PC-9 (cell line): Measurements from ENCODE around the gene SPPL2A. TPM values are rescaled to one million over a fixed set of nuclear protein-coding genes. Genes with fewer than 3 reads are reported as not detected.

Source experiments
- BruUV-seq: library from RNA; stranded (reverse); fragments of 400-500 nt; replicated peaks from 2 replicates; lab custom pipeline; 2021; lab: Mats Ljungman, UMichigan
- CTCF ChIA-PET: fragments of 300-600 bp; sonication (Branson Sonifier 250); formaldehyde crosslinking; loops from one replicate; lab custom pipeline; 2022; ENCODE audit warnings: antibody characterized with exemption; lab: Charles Lee
- POLR2A ChIA-PET: fragments of 300-600 bp; sonication (Branson Sonifier 250); formaldehyde crosslinking; loops from one replicate; lab custom pipeline; 2022; ENCODE audit warnings: antibody characterized with exemption; ENCODE audit not compliant: unreplicated experiment; lab: Charles Lee
- DNase-seq, 2 experiments: peaks; one replicate each; pipeline versions ENCODE4 v3.0.0 to v3.0.0-alpha.2; 2015 to 2022; ENCODE audit warnings: mixed read lengths in 1 of 2
- H2AFZ ChIP-seq: fragments of 200-600 bp; sonication (generic); 2 replicates; pipeline ENCODE4 v1.8.1; 2017; ENCODE audit warnings: antibody characterized with exemption
- H3F3A ChIP-seq: fragments of 200-600 bp; sonication (generic); 2 replicates; pipeline ENCODE4 v1.8.1; 2017; ENCODE audit warnings: antibody characterized with exemption, mild to moderate bottlenecking, low read depth; ENCODE audit not compliant: insufficient read depth
- H3K27ac ChIP-seq: fragments of 200-600 bp; sonication (generic); 2 replicates; pipeline ENCODE4 v1.6.1; 2016; ENCODE audit warnings: mixed run types
- H3K27me3 ChIP-seq: fragments of 200-600 bp; sonication (generic); 2 replicates; pipeline ENCODE4 v1.6.1; 2016; ENCODE audit warnings: low read depth, mixed run types; ENCODE audit not compliant: insufficient read depth
- H3K36me3 ChIP-seq: fragments of 200-600 bp; sonication (generic); 2 replicates; pipeline ENCODE4 v1.6.1; 2016; ENCODE audit warnings: low read depth, mixed run types
- H3K4me1 ChIP-seq: fragments of 200-600 bp; sonication (generic); replicated peaks from 2 replicates; pipeline ENCODE4 v1.6.1; 2016; ENCODE audit warnings: mixed run types; ENCODE audit not compliant: insufficient read depth
- H3K4me2 ChIP-seq: fragments of 200-600 bp; sonication (generic); 2 replicates; pipeline ENCODE4 v1.6.1; 2017; ENCODE audit warnings: mixed run types
- H3K4me3 ChIP-seq: fragments of 200-600 bp; sonication (generic); 2 replicates; pipeline ENCODE4 v1.6.1; 2016; ENCODE audit warnings: mixed run types
- H3K79me2 ChIP-seq: fragments of 200-600 bp; sonication (generic); 2 replicates; pipeline ENCODE4 v1.6.1; 2017; ENCODE audit warnings: low read depth, mixed run types
- H3K9me2 ChIP-seq: fragments of 200-600 bp; sonication (generic); 2 replicates; pipeline ENCODE4 v1.8.1; 2017; ENCODE audit warnings: mild to moderate bottlenecking; ENCODE audit not compliant: insufficient read depth
- H3K9me3 ChIP-seq: fragments of 200-600 bp; sonication (generic); 2 replicates; pipeline ENCODE4 v1.8.1; 2016; ENCODE audit warnings: low read depth; ENCODE audit not compliant: insufficient read depth
- H4K20me1 ChIP-seq: fragments of 200-600 bp; sonication (generic); 2 replicates; pipeline ENCODE4 v1.8.1; 2017; ENCODE audit not compliant: insufficient read depth
- EZH2 ChIP-seq: fragments of 200-600 bp; sonication (generic); IDR thresholded peaks from 2 replicates; pipeline ENCODE4 v1.8.0; 2017; ENCODE audit warnings: antibody characterized with exemption, low read depth
- intact Hi-C: fragments of 100-400 bp; cut with micrococcal nuclease; formaldehyde crosslinking; loops from one replicate; pipeline ENCODE4 v1.10.0; 2022; ENCODE audit not compliant: unreplicated experiment
- total RNA-seq: library from RNA; stranded (reverse); gene quantifications from 2 replicates; pipeline ENCODE4 v1.2.3, GENCODE V29; 2021
- TF ChIP-seq, protein P1 (sequence below): fragments of 200-600 bp; sonication (generic); conservative IDR thresholded peaks from 2 replicates; pipeline ENCODE4 v1.6.1; 2017; ENCODE audit warnings: mixed run types, antibody characterized with exemption, mild to moderate bottlenecking, moderate library complexity

SPPL2A gene
- total RNA-seq, 1 experiment from 2014 or later: 70.6 TPM

DNA sequence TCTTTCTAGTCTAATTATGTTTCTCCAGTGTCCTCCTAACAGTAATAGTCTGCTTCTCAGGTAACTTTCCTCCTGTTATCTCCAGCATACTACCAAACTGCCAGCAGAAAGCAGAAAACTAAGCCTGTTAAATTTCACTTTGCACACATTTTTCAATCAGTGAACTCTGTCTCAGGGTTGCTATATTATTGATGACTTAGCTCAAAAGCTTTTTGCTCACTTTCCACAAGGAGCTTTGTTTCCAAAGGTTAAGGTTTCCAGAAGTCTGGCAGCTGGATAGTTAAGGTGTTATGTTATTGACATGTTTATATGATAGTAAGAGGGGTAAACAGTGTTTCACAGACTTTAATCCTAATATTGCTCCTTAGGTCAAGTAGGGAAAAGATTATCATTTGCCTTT, 84.0 kb downstream of the SPPL2A start:
- DNase-seq: no peak

DNA sequence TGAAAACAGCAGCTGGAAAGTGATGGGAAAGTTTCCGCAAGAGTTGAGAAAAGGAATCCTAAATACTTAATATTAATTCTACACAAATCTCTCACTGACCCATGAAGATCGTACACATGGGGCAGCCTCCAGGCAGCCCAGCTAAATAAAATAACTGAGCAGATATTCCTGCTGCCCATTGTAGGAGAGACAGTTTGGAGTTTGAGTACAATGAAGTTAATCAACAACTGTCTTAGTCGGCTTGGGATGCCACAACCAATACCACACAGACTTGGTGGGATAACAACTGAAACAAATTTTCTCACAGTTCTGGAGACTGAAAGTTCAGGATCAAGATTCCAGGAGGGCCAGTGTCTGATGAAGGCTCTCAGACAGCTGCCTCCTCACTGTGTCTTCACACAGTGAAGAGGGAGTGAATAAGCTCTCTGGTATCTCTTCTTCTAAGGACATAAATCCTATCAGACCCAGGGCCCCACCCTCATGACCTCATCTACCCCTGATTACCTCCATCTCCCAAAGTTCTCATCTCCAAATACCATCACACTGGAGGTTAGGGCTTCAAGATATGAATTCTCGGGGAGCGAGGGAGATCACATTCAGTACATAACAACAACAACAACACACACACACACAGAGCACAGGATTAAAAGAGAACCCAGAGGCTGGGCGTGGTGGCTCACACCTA, 88.6 kb downstream of the SPPL2A start:
- Histone ChIP-seq H3K27me3 (no peaks in the 10 kb centered on the region), H3K27ac (no peak overlapping the region), H2AFZ (no peak overlapping the region), H3F3A (no peaks in the 10 kb centered on the region), H4K20me1 (peaks cover 3% of the 10 kb centered on the region; the same call in 1 of the 2 replicates), H3K9me2 (no peaks in the 10 kb centered on the region), H3K4me1 (no peaks in the 10 kb centered on the region), H3K9me3 (no peaks in the 10 kb centered on the region), H3K36me3 (no peaks in the 10 kb centered on the region), H3K4me2 (no peak overlapping the region), H3K4me3 (no peak overlapping the region), H3K79me2 (peaks cover 44% of the 10 kb centered on the region)
- TF ChIP-seq, protein P1, sequence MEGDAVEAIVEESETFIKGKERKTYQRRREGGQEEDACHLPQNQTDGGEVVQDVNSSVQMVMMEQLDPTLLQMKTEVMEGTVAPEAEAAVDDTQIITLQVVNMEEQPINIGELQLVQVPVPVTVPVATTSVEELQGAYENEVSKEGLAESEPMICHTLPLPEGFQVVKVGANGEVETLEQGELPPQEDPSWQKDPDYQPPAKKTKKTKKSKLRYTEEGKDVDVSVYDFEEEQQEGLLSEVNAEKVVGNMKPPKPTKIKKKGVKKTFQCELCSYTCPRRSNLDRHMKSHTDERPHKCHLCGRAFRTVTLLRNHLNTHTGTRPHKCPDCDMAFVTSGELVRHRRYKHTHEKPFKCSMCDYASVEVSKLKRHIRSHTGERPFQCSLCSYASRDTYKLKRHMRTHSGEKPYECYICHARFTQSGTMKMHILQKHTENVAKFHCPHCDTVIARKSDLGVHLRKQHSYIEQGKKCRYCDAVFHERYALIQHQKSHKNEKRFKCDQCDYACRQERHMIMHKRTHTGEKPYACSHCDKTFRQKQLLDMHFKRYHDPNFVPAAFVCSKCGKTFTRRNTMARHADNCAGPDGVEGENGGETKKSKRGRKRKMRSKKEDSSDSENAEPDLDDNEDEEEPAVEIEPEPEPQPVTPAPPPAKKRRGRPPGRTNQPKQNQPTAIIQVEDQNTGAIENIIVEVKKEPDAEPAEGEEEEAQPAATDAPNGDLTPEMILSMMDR: no peak
- no peak for DNase-seq
- CTCF ChIA-PET: no interaction called here
- POLR2A ChIA-PET: no interaction called here
- intact Hi-C loops: loop anchor here (1.0 to 2.0 kb wide), 2 partner anchors 200 to 209 kb away; no protein-coding TSS in a partner anchor
- no TSS peak for BruUV-seq

More for the DNA sequence above, 84.0 kb downstream of the SPPL2A start:
- H3K4me1 ChIP-seq: 0 out of 2 replicates have a peak, but pooled peaks cover 15% of the 10 kb centered on the region
- TF ChIP-seq, protein P1: no peak
- TF ChIP-seq EZH2: no peak
- H3K9me2 ChIP-seq: no peaks in the 10 kb centered on the region
- peaks cover 74% of the 10 kb centered on the region for H3K79me2 ChIP-seq
- no peaks in the 10 kb centered on the region; the same call in 1 of the 2 replicates for H4K20me1 ChIP-seq
- H2AFZ ChIP-seq: no peak overlapping the region
- no TSS peak for BruUV-seq
- H3K9me3 ChIP-seq: no peaks in the 10 kb centered on the region
- intact Hi-C loops: no loop called here
- H3F3A ChIP-seq: peaks cover 9% of the 10 kb centered on the region; the same call in 1 of the 2 replicates
- CTCF ChIA-PET: no interaction called here
- no peak overlapping the region for H3K4me2 ChIP-seq
- no peak overlapping the region for H3K4me3 ChIP-seq
- H3K27me3 ChIP-seq: no peaks in the 10 kb centered on the region
- POLR2A ChIA-PET: no interaction called here
- H3K36me3 ChIP-seq: no peaks in the 10 kb centered on the region
- no peak overlapping the region for H3K27ac ChIP-seq

DNA sequence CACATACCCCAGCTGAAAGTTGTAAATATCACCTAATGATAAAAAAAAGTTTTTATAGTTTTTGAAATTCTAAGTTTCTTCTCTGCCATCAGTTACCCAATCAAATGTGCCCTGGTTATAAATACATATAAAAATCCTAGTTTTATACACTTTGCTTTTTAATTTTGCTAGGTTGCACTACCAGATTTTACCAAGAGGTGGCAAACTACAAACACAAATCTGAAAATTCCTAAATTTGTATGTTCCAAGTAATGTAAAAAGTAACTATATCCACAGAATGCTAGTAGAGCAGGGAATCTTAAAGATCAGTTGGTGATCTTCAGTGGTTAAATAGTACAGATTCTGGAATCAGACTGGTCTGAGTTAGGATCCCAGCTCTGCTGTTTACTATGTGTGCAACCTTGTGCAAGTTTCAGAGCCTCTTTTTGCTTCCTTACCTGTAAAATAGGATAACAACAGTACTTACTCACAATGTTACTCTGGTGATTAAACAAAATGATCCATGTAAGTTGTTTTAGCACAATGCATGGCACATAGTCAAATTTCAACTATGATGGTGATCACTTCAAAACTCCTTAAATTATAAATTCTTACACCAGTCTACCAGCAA, 89.9 kb downstream of the SPPL2A start:
- no peak overlapping the region for H3K4me3 ChIP-seq
- peaks cover 3% of the 10 kb centered on the region; the same call in 1 of the 2 replicates for H4K20me1 ChIP-seq
- peaks cover 36% of the 10 kb centered on the region for H3K79me2 ChIP-seq
- no peak overlapping the region for H3K4me2 ChIP-seq
- ChIA-PET CTCF (no interaction called here), POLR2A (no interaction called here)
- no peaks in the 10 kb centered on the region for H3K9me2 ChIP-seq
- intact Hi-C loops: loop anchor here (1.0 to 2.0 kb wide), 3 partner anchors 201 to 233 kb away; partner anchors contain the start of gene AP4E1
- H3K27ac ChIP-seq: no peak overlapping the region; the same call in 1 of the 2 replicates
- no peaks in the 10 kb centered on the region for H3K27me3 ChIP-seq
- no peaks in the 10 kb centered on the region for H3K4me1 ChIP-seq
- H3F3A ChIP-seq: no peaks in the 10 kb centered on the region
- TF ChIP-seq, protein P1: peak; percentile 84
- no peak for TF ChIP-seq EZH2
- no TSS peak for BruUV-seq
- no peak for DNase-seq
- no peaks in the 10 kb centered on the region for H3K9me3 ChIP-seq
- H3K36me3 ChIP-seq: no peaks in the 10 kb centered on the region
- no peak overlapping the region for H2AFZ ChIP-seq
